Epithelial cell of proximal tubule (primary cell): Measurements from ENCODE around the gene TRPM3. TPM values are rescaled to one million over a fixed set of nuclear protein-coding genes. Genes with fewer than 3 reads are reported as not detected.

ENCODE experiments used
- DNase-seq: peaks from one replicate; pipeline ENCODE4 v3.0.0-alpha.2; 2011; ENCODE audit warnings: low read depth
- H3K4me3 ChIP-seq: 2 replicates; pipeline ENCODE4 v1.5.1; 2011; ENCODE audit warnings: low read depth, mild to moderate bottlenecking, low read length
- CTCF ChIP-seq: conservative IDR thresholded peaks from 2 replicates; pipeline ENCODE4 v1.5.1; 2012; ENCODE audit warnings: low read depth, mild to moderate bottlenecking, low read length
- total RNA-seq: library from RNA; depleted of rRNA; stranded (reverse); fragments of >200 nt; gene quantifications from 2 replicates; pipeline ENCODE4 v1.2.3, GENCODE V29; 2015

The TRPM3 gene
- total RNA-seq, 1 donor from 2014 or later = not detected

DNA sequence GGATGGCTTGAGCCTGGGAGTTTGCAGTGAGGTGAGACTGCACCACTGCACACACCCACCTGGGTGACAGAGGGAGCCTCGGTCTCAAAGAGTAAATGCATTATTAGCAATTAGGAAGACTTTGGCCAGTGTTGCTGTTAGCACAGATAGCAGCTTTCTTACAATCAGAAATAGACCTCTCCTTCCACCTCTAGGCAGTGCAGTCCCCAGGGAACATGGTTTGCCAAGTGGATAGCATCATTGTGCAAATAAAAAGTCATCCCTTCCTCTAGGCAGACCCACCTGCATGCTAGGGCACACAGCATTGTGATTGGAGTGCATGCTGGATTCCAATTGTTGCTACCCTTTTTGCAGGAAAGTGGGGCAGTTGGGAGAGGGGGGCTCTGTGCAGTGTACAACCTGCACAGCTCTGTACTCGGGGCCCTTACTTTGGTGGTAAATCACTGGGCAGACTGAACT is 629.1 kb downstream of the TRPM3 start:
- TF ChIP-seq CTCF = no peak
- DNase-seq = no peak
- no peak overlapping the region for H3K4me3 ChIP-seq

- TF ChIP-seq CTCF = no peak
- H3K4me3 ChIP-seq = no peak overlapping the region
- DNase-seq = no peak
Observed at GRCh38 chr9:70491426-70492318, 629.7 kb downstream of the TRPM3 start.

DNA sequence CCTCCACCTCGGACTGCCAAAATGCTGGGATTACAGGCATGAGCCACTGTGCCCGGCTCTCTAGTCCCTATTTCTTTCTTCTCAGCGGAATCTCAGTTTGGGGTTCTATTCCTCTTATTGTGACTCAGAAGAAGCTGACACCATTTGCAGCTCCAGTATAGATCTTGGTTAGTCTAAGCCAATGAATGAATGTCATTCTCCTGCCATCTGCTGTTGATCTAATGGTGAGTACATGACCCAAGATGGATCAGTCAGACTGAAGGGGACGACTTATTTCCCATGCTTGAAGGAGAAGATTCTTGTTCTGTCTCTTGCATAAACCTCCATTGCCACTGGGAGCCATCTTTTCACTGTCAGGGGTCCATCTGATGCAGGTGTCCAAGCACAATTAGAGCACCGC is 630.9 kb downstream of the TRPM3 start:
- TF ChIP-seq CTCF = peak; percentile 34
- no peak overlapping the region for H3K4me3 ChIP-seq
- DNase-seq = no peak

DNA sequence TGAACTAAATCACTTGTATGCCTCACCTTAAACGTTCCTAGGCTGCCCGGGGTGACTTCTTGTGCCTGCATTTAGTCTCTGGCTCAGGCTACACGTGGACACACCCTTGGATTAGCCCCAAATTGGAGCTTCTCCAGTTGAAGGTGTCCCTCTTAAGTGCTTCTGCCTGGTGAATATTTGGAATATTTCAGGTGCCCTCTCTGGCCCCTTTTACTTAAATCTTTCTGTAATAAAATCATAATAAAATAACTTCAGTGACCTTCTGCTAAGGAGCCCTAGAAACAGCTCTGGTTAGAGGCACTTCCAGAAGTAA is 632.7 kb downstream of the TRPM3 start:
- H3K4me3 ChIP-seq = no peak overlapping the region
- DNase-seq = no peak

DNA sequence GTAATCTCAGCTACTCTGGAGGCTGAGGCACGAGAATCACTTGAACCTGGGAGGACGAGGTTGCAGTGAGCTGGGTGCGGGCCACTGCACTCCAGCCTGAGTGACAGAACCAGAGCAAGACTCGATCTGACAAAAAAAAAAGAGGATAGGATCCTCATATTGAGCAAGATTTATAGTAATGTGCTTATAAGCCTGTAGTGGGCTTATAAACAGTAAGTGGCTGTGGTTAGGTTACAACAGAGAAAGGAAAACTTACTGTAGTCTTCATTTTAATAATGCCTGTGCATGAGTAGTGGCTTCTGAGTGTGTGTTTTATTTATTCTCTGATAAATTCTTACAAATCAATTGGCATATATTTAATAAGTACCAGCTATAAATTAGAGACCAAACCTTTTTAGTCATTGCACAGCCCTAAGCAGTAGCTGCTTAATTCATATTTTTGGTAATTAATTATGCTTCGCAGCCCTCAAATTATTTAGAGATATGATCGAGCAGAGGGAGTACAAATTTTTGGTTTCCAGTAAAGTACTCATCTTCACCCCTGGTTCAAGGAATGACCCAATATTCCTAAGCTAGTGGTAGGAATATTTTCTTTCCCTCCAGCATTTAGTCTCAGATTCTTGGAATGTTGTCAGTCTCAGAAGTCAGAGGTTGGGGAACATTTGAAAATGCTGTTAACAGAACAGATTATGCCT is 633.2 kb downstream of the TRPM3 start:
- no peak for TF ChIP-seq CTCF
- no peak overlapping the region for H3K4me3 ChIP-seq
- DNase-seq = no peak

More for the DNA sequence above, 632.7 kb downstream of the TRPM3 start:
- no peak for TF ChIP-seq CTCF

DNA sequence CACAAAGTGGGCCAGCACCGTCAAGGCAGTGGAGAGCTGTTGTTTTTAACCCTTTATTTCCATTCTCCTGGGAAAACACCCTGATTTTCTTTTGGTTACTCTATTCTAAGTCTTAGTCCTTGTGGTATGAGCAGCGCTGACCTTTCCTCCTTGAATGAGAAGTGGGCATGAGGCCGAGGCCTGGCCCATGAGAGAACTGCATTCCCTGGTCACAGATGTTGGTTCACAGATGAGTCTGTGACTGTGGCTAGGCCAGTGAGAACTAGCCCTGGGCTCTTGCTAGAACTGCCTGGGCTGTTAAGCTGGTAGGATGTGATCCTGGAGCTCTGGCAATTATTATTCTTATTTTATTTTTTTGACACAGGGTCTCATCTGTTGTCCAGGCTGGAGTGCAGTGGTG is 635.3 kb downstream of the TRPM3 start:
- DNase-seq = no peak

More for the DNA sequence above, 635.3 kb downstream of the TRPM3 start:
- no peak overlapping the region for H3K4me3 ChIP-seq
- TF ChIP-seq CTCF = no peak
